Activated T-helper 2 cell treated with anti-CD3 and anti-CD28 coated beads, Interferon-gamma antibody, Interleukin-2, Interleukin-4, amounts not matched to agents 10 μg/mL and 5 μg/mL and 100 μg/mL, durations not matched to agents 14 hours and 24 hours and 36 hours (primary cell): ENCODE results near the gene PASD1. TPM values are rescaled to one million over a fixed set of nuclear protein-coding genes. Genes with fewer than 3 reads are reported as not detected.
"Not testable (repeated sequence)": the region's sequence is repeated elsewhere in the genome, so short reads cannot be mapped to it uniquely, and the experiment has no call there.

Source experiments
- DNase-seq: peaks from one replicate; pipeline ENCODE4 v3.0.0; 2021; ENCODE audit warnings: low spot score
- H3K27ac Mint-ChIP-seq: one replicate; pipeline ENCODE4 v1.8.0; 2021; ENCODE audit warnings: mixed read lengths
- H3K27me3 Mint-ChIP-seq: one replicate; pipeline ENCODE4 v1.8.0; 2021; ENCODE audit warnings: low read depth, mixed read lengths
- H3K36me3 Mint-ChIP-seq: one replicate; pipeline ENCODE4 v1.8.0; 2021; ENCODE audit warnings: low read depth, mixed read lengths
- H3K4me1 Mint-ChIP-seq: one replicate; pipeline ENCODE4 v1.8.0; 2021; ENCODE audit warnings: low read depth, mixed read lengths
- H3K4me3 Mint-ChIP-seq: one replicate; pipeline ENCODE4 v1.8.0; 2021; ENCODE audit warnings: low read depth, mild to moderate bottlenecking, moderate library complexity, mixed read lengths
- H3K9me3 Mint-ChIP-seq: one replicate; pipeline ENCODE4 v1.8.0; 2021; ENCODE audit warnings: mixed read lengths
- intact Hi-C: fragments of 100-400 bp; cut with micrococcal nuclease; formaldehyde crosslinking; loops from one replicate; pipeline ENCODE4 v1.15.1; 2023
- total RNA-seq: library from RNA; stranded (reverse); gene quantifications from 2 replicates; pipeline ENCODE4 v1.2.3, GENCODE V29; 2022

PASD1 gene
- total RNA-seq, 1 donor from 2014 or later, result not detected

DNA sequence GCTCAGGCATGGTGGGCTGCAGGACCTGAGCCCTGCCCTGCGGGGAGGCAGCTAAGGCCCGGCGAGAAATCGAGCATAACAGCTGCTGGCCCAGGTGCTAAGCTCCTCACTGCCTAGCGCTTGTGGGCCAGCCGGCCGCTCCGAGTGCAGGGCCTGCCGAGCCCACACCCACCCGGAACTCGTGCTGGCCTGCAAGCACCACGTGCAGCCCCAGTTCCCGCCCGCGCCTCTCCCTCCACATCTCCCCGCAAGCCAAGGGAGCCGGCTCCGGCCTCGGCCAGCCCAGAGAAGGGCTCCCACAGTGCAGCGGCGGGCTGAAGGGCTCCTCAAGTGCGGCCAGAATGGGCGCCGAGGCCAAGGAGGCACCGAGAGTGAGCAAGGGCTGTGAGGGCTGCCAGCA lies 8.2 kb upstream of the PASD1 start:
- H3K27ac Mint-ChIP-seq, DNase-seq, intact Hi-C loops, H3K9me3 Mint-ChIP-seq, H3K27me3 Mint-ChIP-seq, H3K36me3 Mint-ChIP-seq, H3K4me3 Mint-ChIP-seq, H3K4me1 Mint-ChIP-seq: not testable (repeated sequence)

DNA sequence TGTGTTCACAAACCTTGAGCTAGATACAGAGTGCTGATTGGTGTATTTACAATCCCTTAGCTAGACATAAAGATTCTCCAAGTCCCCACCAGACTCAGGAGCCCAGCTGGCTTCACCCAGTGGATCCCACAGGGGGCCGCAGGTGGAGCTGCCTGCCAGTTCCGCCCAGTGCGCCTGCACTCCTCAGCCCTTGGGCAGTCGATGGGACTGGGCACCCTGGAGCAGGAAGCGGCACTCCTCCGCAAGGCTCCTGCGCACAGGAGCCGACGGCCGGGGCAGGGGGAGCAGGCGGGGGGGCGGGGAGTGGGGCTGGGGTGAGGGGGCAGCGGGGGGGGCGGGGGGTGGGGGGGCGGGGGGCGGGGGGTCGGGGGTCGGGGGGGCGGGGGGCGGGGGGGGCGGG lies 990 bp upstream of the PASD1 start:
- H3K27me3 Mint-ChIP-seq, H3K4me3 Mint-ChIP-seq, intact Hi-C loops, DNase-seq, H3K27ac Mint-ChIP-seq, H3K4me1 Mint-ChIP-seq, H3K36me3 Mint-ChIP-seq, H3K9me3 Mint-ChIP-seq: not testable (repeated sequence)

DNA sequence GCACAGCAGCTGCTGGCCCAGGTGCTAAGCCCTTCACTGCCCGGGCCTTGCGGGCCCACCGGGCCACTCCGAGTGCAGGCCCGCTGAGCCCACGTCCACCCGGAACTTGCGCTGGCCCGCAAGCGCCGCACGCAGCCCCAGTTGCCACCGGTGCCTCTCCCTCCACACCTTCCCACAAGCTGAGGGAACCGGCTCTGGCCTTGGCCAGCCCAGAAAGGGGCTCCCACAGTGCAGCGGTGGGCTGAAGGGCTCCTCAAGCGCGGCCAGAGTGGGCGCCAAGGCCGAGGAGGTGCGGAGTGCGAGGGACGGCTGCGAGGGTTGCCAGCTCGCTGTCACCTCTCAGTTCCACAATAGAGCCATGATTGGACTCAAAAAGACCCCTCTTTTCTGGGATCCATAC lies 472 bp upstream of the PASD1 start:
- H3K4me3 Mint-ChIP-seq, H3K9me3 Mint-ChIP-seq, DNase-seq: not testable (repeated sequence)

DNA sequence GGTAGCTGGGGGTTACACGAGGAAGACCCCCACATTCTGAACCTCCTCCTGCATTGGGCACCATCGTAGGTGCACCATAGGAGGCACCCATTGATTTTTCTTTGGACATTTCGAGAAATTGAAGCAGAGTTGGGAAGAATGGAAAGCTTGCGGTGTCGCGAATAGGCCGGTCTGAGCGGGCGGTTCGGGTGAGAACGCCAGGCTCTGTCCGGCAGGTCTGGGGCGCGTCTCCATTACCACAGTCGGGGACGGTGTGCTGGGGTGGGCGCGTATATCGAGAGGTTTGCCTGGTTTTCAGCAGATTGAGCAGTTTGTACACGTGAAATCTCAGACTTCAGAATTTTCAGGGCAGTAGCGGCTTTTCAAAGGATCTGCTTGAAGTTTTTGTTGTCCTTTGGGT lies 560 bp downstream of the PASD1 start:
- DNase-seq, result no peak
- no peak overlapping the region for H3K27ac Mint-ChIP-seq
- intact Hi-C loops, result no loop called here
- no peak overlapping the region for H3K4me3 Mint-ChIP-seq
- no peaks in the 10 kb centered on the region for H3K27me3 Mint-ChIP-seq
- no peaks in the 10 kb centered on the region for H3K9me3 Mint-ChIP-seq
- no peaks in the 10 kb centered on the region for H3K4me1 Mint-ChIP-seq
- H3K36me3 Mint-ChIP-seq, result no peaks in the 10 kb centered on the region

More for the DNA sequence above, 472 bp upstream of the PASD1 start:
- H3K4me1 Mint-ChIP-seq, H3K36me3 Mint-ChIP-seq, intact Hi-C loops, H3K27me3 Mint-ChIP-seq, H3K27ac Mint-ChIP-seq: not testable (repeated sequence)

DNA sequence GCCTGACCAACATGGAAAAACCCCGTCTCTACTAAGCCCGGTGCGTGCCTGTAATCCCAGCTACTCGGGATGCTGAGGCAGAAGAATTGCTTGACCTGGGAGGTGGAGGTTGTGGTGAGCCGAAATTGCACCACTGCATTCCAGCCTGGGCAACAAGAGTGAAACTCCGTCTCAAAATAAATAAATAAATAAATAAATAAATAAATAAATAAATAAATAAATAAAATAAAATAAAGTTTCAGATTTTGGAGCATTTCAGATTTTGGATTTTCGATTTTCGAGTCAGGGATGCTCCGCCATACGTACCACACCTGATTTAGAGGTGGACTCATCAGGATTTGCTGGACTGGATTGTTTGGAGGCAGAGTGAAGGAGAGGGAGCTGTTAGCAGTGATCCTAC lies 3.4 kb downstream of the PASD1 start:
- H3K36me3 Mint-ChIP-seq, H3K4me3 Mint-ChIP-seq, H3K27me3 Mint-ChIP-seq, H3K4me1 Mint-ChIP-seq, DNase-seq, intact Hi-C loops, H3K9me3 Mint-ChIP-seq, H3K27ac Mint-ChIP-seq: not testable (repeated sequence)

DNA sequence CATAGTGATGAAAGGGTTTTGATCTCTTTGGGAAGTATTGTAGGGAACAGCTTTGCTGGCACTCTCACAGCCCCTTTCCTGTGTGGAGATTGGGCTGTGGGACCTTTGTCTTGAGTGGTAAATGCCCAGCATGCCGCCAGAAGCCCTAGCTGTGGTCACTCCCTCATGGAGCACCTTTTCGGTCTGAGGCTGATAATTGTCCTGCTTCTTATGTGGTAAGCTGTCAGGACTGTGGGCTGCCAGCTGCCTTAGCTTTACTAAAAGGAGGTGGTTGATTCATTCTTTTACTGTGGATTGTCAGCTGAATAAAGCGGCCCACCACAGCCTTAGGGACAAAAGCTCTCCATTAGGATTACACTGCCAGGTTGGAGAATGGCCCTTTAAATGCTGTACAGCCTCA lies 7.1 kb downstream of the PASD1 start:
- Mint-ChIP-seq H3K4me3 (no peak overlapping the region), H3K4me1 (no peaks in the 10 kb centered on the region), H3K9me3 (no peaks in the 10 kb centered on the region), H3K27me3 (no peaks in the 10 kb centered on the region), H3K36me3 (no peaks in the 10 kb centered on the region), H3K27ac (no peak overlapping the region)
- intact Hi-C loops, result no loop called here
- no peak for DNase-seq

DNA sequence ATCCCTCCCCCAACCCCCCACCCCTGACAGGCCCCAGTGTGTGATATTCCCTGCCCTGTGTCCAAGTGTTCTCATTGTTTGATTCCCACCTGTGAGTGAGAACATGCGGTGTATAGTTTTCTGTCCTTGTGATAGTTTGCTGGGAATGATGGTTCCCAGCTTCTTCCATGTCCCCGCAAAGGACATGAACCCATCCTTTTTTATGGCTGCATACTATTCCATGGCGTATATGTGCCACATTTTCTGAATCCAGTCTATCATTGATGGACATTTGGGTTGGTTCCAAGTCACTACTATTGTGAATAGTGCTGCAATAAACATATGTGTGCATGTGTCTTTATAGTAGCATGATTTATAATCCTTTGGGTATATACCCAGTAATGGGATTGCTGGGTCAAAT lies 29.9 kb downstream of the PASD1 start:
- H3K4me3 Mint-ChIP-seq, H3K9me3 Mint-ChIP-seq, intact Hi-C loops, H3K27me3 Mint-ChIP-seq, H3K36me3 Mint-ChIP-seq, H3K27ac Mint-ChIP-seq, DNase-seq, H3K4me1 Mint-ChIP-seq: not testable (repeated sequence)

DNA sequence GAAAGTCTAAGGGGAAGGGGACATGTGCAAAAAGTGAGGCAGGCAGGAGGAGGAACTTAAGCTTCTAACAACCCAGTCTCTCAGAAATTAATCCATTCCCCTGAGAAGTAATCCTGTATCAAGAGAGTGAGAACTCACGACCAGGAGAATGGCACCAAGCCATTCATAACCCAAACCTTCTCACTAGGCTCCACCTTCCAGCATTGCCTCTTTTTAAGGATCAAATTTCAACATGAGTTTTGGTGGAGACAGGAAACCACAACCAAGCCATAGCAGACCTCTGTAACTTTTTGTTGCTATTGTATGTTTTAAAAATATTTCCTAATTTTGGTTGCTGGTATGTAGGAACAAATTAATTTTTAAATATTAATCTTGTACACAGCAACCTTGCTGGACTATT lies 32.8 kb downstream of the PASD1 start:
- no peaks in the 10 kb centered on the region for H3K27me3 Mint-ChIP-seq
- no peaks in the 10 kb centered on the region for H3K4me1 Mint-ChIP-seq
- no peaks in the 10 kb centered on the region for H3K36me3 Mint-ChIP-seq
- DNase-seq, result no peak
- no peaks in the 10 kb centered on the region for H3K9me3 Mint-ChIP-seq
- intact Hi-C loops, result no loop called here
- no peak overlapping the region for H3K27ac Mint-ChIP-seq
- H3K4me3 Mint-ChIP-seq, result no peak overlapping the region

DNA sequence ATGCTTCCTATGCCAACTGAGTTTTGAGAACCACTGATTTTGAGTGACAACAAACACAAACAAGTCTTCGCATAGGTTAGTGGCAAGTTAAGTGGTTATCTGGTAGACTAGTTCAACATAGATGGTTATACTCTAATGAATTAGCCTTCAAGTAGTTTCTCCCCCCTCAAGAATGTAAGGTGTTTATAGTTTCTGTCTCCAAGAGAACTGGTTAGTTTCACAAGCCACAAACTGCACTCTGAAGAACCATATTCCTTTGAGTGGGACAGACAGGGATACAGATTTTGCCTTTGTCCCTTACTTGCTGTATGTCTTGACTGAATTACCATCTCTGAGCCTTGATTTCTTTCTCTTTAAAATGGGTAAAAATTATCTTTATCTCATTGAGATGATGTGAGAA lies 41.5 kb downstream of the PASD1 start:
- Mint-ChIP-seq H3K4me3 (no peak overlapping the region), H3K27me3 (no peaks in the 10 kb centered on the region), H3K27ac (no peak overlapping the region), H3K36me3 (no peaks in the 10 kb centered on the region), H3K9me3 (no peaks in the 10 kb centered on the region), H3K4me1 (no peaks in the 10 kb centered on the region)
- intact Hi-C loops, result no loop called here
- no peak for DNase-seq

DNA sequence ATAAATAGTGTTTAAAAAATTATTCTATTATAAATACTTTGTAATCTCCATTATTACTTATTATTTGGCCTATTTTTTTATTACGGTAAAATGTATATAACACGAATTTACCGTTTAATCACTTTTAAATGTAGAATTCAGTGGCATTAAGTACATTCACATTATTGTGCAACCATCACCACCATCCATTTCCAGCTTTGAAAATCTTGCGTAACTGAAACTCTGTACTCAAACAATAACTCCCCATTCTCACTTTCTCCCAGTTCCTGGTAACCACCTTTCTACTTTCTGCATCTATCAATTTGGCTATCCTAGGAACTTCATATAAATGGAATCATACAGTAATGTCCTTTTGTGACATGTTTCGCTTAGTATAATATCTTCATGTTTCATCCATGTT lies 45.7 kb downstream of the PASD1 start:
- H3K27ac Mint-ChIP-seq, result no peak overlapping the region
- intact Hi-C loops, result no loop called here
- H3K36me3 Mint-ChIP-seq, result no peaks in the 10 kb centered on the region
- DNase-seq, result no peak
- no peaks in the 10 kb centered on the region for H3K4me1 Mint-ChIP-seq
- H3K4me3 Mint-ChIP-seq, result no peak overlapping the region
- H3K9me3 Mint-ChIP-seq, result no peaks in the 10 kb centered on the region
- H3K27me3 Mint-ChIP-seq, result no peaks in the 10 kb centered on the region

DNA sequence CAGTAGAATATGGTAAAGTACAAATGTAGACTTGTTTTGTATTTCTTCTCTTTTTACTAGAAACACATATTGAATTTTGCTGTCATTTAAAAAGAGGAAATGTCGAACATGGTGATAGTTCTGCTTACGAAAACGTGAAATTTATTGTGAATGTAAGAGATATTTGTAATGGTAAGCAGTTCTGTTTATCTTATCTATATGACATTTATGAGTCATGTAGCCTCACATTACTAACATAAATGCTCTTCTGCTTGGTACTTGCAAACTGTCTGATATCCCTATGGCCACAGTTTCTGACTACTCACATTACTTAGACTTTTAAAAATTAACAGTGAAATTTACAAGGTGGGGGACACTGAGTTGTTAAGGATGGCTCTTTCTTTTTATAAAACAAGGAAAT lies 57.9 kb downstream of the PASD1 start:
- no peaks in the 10 kb centered on the region for H3K9me3 Mint-ChIP-seq
- H3K4me3 Mint-ChIP-seq, result no peak overlapping the region
- H3K4me1 Mint-ChIP-seq, result no peaks in the 10 kb centered on the region
- DNase-seq, result no peak
- intact Hi-C loops, result no loop called here
- H3K27me3 Mint-ChIP-seq, result no peaks in the 10 kb centered on the region
- no peaks in the 10 kb centered on the region for H3K36me3 Mint-ChIP-seq
- no peak overlapping the region for H3K27ac Mint-ChIP-seq

DNA sequence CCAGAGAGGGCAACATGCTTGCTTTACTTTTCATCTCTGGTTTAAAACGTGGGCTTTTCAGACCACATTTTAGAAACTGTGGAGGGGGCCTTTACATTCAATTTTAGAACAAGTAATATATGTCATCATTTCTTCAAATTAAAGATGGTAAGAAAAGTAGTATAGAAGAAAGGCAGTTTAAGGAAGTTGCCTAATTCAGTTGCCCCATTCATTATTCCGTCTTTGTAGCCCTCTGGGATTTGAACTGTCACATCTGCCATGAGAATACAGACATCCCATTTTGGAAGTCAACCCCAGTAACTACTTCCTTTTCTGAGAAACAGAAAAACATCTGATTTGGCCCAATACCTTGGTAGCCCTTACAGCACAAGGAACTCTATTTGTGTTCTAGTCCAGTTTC lies 61.2 kb downstream of the PASD1 start:
- intact Hi-C loops, result no loop called here
- Mint-ChIP-seq H3K36me3 (no peaks in the 10 kb centered on the region), H3K27me3 (no peaks in the 10 kb centered on the region), H3K4me1 (no peaks in the 10 kb centered on the region), H3K4me3 (no peak overlapping the region), H3K27ac (no peak overlapping the region), H3K9me3 (no peaks in the 10 kb centered on the region)
- no peak for DNase-seq

DNA sequence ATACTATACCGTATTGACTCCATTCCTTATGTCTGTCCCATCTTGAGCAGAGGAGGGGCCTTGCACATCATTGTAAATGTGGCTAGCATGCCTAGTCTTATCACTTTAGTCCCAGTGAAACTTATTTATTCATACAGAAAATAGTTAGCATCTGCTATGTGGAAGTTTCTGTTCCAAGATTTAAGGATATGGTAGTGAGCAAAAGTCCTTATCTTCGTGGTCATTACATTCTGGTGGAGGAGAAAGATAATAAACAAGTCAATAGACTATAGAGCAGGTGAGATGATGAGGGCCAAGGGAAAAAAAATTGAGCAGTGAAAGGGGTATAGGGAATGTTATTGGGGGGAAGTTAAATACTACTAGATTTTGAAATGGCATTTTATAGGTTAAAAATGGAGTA lies 68.3 kb downstream of the PASD1 start:
- Mint-ChIP-seq H3K9me3 (no peaks in the 10 kb centered on the region), H3K4me3 (no peak overlapping the region), H3K36me3 (no peaks in the 10 kb centered on the region), H3K4me1 (no peaks in the 10 kb centered on the region), H3K27ac (no peak overlapping the region), H3K27me3 (no peaks in the 10 kb centered on the region)
- intact Hi-C loops, result no loop called here
- DNase-seq, result no peak

DNA sequence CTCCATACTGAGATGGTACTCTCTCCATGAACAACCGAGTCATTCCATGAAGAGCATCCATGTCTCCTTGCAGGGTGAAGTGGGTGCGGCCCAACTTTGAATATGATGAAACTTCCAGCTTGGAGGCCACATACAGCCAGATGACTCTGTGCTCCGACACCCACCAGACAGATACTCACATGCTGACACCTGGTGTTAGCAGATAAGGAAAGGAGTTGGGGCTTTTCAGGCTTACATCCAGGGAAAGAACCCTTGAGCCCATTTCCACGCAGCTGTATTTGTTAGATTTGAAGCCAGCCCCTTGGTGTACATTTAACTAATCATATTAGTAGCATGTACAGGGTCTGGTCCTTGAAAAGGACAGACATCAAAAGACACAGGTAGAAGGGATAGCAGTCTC lies 69.7 kb downstream of the PASD1 start:
- no peaks in the 10 kb centered on the region for H3K4me1 Mint-ChIP-seq
- intact Hi-C loops, result no loop called here
- no peak overlapping the region for H3K4me3 Mint-ChIP-seq
- H3K9me3 Mint-ChIP-seq, result no peaks in the 10 kb centered on the region
- no peaks in the 10 kb centered on the region for H3K27me3 Mint-ChIP-seq
- no peaks in the 10 kb centered on the region for H3K36me3 Mint-ChIP-seq
- no peak overlapping the region for H3K27ac Mint-ChIP-seq
- no peak for DNase-seq
